ENCODE measurements around the gene CD59. TPM values are rescaled to one million over a fixed set of nuclear protein-coding genes. Genes with fewer than 3 reads are reported as not detected.
A peak's percentile ranks its signal among the peaks of the same experiment; 100 is the strongest.

The CD59 gene
- total RNA-seq, 1 donor from 2014 or later = 725 TPM

DNA sequence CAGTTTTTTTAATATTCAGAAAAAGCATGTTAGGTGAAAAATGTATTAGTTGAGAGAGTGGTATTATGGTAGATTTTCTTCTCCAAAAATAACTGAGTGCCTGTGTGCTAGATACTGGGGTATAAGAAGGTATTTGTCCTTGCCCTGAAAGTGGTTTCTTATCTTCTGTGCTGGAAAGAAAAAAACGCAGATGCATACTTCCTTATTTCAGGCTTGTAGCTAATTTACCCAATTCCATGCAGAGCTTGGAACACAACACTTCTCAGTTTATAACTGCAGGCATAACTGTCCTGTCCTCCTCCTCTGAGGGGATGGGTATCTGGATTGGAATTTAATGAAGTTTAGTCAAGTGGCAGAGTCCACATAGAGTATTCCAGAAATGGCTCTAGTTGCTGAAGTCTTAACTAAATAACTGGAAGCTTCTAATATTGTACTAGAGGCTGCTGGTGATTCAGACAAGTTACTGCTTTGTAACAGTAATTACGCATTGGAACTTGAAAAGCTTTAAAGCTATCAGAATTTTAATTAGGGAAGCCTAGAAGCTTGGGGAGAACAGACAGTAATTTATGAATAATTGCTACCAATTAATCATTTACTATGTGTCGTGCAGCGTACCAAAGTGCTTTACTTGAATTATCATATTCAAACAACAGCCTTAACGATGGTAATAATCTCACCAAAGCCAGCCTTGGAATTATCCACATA lies 22.9 kb downstream of the CD59 start:
- peak; percentile 85 for DNase-seq (ENCODE audit: low read depth)

DNA sequence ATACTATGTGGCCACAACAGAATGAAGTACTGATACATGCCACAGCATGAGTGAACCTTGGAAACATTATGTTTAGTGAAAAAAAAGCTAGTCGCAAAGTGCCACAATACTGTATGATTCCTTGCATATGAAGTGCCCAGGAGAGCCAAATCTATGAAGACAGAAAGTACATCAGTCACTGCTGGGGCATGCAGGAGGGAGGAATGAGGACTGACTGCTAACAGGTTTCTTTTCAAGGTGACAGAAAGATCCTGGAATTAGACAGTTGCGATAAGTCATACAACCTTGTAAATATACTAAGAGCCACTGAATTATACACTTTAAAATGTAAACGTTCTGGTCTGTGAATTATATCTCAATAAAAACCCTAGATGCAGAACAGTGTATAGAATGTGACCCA lies 23.8 kb downstream of the CD59 start:
- no peak for DNase-seq (ENCODE audit: low read depth)

DNA sequence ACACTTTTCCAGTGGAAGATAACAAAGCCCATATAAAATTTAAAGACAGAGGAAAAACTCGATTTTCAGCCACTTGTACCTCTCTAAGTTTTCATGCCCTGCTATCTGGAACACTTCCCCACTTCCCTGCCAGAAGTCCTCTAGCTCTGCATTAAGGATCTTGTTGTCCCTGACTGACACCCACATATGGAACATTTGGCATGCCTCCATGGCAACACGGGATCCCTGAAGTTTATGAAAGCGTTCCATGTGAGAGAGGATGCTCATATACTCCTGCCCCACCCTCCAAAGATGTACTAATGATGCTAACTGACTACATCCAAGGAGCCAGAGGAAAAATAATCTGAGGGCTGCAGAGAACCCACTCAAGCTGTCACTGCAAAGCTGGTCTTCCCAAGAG lies 26.8 kb downstream of the CD59 start:
- DNase-seq (ENCODE audit: low read depth) = no peak

DNA sequence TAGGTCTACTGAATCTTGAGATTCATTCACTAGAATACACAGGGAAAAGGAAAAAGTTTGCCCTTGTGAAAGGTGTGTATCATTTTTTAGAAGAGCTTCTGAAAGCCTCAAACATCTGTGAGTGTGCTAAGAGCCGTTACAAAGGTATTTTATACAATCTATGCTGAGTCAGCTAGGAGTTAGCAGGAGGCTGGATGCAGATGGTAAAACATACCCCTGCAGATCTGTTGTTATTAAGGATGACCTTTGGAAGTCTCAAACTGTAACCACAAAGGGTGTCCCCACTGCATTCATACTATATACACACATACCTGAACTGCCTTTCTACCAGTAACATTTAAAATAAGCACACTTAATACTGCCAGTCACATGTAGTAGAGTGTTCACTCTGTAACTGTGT lies 27.2 kb downstream of the CD59 start:
- DNase-seq (ENCODE audit: low read depth) = no peak

DNA sequence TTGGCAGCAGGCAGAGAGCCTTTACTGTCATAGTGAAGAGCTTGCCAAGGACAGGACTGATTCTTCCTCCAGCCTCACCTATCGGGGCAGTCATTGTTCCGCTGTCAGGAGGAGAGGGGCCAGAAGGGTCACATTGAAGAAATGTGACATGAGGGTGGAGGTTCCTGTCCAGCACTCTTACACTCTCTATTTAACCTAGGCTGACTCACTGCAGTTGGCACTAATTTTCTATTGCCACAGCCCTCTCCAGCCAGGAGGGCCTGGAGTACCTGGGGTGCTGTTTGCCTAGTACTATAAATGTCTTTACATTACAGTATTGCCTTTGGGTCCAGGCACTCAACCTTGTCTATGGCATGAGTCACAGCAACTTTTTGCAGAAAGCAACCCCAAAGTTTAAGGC lies 28.4 kb downstream of the CD59 start:
- DNase-seq (ENCODE audit: low read depth) = peak; percentile 68

DNA sequence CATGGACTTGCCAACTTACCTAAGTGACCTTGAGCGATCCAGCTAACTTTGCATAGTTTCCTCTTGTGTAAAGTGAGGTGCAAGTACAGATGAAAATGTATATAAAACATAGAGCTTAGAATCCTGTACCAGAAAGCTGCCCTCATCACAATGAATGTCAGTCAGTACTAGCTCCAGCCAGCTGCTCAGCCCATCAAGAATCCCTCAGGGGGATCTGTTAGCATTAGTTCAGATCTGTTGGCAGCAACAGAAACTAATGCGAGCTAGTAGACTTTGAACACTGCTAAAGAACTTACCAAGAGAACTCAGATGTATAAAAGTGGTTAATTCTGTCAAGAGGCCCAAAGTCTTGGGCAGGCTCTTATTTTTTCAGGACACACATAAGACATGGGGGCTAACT lies 29.3 kb downstream of the CD59 start:
- no peak for DNase-seq (ENCODE audit: low read depth)

DNA sequence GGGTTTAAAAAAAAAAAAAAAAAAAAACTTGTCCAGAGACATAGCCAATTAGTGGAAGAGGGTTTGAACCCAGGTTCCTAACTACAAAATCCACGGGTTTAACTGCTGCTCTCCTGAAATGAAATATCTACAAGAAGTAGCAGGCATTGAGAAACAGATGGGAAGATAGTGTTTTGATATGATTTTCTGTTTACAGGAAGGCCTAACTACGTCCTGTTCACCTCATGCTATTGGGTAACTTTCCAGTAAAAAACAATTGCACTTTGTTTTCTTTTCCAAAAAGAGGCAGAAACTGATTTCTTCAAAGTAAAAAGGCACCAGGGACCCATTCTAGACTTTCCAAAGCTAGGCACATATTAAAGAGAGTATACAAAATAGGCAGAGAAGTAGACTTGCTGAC lies 29.7 kb downstream of the CD59 start:
- no peak for DNase-seq (ENCODE audit: low read depth)

DNA sequence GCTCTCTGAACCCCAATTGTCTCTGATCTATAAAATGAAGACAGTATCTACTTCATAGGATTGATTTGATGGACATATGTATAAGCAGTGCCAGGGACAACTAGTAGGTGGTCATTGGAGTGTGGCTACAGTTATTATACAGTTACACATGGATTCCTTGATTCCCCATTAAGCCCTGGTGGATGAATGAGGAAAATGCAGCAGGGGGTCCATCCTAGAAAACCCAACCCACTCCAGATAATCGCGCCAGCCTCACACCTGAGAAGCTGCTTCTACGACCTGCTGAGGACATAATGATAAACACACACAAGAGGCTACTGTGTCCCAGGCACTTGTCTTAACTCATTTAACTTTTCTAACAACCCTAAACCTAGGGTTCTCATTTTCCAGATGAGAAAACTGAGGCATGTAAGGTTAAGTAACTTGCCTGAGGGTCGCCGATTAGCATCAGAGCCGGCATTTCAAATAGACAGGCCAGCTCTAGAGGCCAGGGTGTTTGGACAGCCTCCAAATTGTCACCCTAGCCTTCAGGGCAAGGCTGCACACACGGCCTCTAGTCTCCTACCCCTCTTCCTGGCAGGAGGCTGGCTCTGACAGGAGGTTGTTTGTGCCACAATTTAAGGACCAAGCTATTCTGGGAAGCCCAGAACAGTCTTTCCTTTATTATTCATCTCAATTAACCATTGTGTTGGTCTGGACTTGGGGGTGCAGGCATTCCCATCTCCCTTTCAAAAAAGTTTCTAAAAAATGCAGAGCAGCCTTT lies 31.8 kb downstream of the CD59 start:
- DNase-seq (ENCODE audit: low read depth) = no peak

DNA sequence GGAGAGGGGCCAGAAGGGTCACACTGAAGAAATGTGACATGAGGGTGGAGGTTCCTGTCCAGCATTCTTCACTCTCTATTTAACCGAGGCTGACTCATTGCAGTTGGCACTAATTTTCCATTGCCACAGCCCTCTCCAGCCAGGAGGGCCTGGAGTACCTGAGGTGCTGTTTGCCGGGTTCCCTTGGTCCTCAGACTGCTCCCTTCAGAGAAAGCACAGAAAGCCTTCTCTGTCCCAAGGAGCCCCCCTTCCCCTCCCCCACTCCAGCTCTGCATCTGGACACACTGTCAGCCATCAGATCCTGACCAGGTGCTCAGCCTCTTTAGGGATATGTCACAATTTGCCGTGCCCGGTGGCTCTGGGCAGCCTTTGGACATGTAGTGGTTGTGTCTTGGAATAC lies 32.4 kb downstream of the CD59 start:
- DNase-seq (ENCODE audit: low read depth) = peak; percentile 83

DNA sequence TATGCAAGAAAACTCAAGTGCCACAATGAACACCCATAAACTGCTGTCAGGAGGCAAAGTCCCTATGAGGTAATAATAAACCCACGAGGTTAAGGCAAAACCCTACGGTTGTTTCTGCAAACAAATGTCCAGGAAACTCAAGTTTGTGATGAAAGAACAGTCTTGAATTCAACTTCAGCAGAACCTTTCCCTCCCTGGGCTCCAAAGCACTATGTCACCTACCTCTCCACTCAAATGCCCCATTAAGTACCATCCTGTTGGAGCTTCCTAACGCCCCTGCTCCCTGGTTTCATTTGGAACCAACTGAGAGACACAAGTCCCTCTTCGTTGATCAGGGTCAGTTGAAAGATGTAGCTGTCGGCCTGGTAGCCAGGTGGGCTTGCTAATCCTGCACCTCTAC lies 33.0 kb downstream of the CD59 start:
- DNase-seq (ENCODE audit: low read depth) = peak; percentile 81

DNA sequence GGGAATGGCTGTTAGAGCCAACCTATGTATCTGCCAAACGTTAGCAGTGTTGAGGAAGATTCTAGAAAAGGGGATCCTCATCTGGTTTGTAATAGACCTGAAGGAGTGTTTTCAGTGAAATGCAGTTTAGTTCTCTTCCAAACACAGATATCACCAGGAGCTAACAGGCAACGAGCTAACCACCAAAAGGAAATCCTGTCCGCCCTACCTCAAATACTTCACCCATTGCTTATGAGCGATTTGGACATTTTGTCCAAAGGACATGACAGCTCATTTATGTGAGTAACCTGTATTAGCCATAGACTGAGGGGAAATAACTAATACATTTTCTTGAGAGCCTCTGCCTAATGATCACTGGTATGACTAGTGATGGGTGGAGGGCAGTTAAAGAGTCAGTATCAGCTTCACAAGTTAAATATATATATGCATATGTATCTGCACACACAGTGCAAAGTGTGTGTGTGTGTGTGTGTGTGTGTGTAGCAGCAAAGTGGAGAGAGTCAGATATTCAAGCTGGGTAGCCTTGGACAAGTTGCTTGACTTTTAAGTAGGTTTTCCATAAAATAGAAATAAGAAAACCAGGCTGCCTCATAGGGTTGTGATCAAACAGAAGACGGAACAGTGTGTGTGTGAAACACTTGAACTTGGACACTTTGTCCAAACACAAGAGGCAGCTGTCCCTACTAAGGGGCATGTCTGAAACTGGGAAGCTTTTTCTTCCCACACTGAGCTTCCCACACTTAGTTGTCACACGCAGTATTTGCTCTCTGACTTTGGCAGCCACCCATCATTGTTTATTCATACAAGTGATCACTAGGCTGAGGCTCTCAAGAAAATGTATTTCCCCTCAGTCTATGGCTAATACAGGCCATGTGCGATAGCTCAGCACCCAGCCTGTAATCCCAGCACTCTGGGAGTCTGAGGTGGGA lies 34.7 kb downstream of the CD59 start:
- DNase-seq (ENCODE audit: low read depth) = peak; percentile 85

DNA sequence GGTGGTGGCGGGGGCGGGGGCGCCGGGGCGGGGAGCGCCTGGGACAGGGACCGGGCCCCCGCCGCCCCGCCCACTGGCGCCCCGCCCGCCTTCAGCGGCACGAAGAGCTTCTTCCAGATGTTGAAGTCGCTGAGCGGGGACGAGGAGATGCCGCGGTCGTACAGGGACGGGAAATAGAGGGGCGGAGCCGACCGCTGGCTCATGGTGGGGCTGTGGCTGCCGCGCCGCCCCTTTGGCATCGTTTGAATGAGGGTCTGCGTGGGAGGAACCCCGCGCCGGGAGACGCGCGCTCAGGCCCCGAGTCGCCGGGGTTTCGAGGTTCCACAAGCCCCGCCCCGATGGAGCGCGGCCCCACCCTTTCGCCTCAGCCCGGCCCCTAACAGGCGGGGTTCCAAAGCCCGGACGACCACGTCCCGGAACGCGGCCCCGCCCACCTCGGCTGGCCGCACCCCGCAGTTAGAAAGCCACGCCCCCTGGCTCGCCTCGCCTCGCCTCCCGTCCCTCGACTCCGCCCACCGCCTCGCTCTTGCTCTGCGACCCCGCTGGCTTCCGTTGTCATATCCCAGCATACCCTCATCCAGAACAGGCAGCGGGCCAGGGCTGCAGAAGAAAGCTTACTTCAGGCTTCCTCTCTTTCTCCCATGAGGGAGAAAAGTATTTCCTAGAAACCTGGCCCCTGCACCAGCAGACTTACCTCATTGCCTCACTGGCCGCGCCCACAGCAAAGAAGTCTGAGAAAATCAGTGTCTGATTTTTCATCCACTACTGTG lies 35.5 kb downstream of the CD59 start, which contains the start of gene C11orf91:
C11orf91 (minus strand) TSS at position 325 of the 770 bp plus-strand sequence; CDS start at position 239, 86 bp downstream.
- peak; percentile 81 for DNase-seq (ENCODE audit: low read depth)

DNA sequence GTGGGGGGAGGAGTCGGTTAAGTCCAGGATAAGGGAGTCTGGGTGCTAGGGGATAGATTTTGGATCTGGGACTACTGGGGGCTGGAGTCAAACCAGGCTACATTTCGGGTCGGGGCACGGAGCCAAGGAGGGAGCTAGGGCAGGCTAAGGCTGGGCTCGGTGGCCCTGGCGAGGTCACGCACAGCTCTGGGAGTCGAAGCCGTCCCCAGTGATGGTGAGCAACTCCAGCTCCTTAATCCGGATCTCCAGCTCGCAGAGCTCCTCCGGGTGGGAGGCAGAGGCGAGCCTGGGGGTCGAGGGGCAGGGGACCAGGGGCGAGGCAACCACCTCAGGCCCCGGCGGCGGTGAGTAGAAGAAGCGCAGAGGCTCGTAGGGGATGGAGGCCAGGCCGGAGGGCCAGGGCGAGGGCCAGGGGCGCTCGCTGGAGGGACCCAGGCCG lies 36.1 kb downstream of the CD59 start:
- DNase-seq (ENCODE audit: low read depth) = no peak

DNA sequence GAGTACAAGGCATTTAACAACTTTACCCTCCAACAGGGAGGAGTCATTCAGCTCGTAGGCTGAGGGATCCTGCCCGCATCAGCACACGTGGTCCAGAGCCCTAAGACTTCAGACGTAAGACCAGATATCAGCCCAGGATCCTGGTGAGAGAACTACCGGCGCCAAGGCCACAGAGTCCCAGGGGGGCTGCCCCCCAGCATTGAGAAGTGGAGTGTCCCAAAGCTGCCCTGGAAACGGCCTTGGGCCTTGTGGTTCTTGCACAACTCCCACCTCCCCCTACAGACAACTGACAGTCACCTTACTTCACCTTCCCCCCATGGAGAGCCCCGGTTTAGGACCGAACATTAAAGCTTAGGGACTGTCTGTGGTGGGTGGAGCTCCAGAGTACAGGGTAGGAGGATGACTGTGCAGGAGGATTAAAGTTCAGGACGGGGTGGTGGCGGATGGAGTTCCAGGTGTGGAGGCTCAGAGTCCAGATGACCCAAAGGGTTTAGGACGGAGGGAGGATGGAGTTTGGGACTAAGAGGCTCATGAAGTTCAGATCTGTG lies 36.6 kb downstream of the CD59 start:
- DNase-seq (ENCODE audit: low read depth) = no peak

DNA sequence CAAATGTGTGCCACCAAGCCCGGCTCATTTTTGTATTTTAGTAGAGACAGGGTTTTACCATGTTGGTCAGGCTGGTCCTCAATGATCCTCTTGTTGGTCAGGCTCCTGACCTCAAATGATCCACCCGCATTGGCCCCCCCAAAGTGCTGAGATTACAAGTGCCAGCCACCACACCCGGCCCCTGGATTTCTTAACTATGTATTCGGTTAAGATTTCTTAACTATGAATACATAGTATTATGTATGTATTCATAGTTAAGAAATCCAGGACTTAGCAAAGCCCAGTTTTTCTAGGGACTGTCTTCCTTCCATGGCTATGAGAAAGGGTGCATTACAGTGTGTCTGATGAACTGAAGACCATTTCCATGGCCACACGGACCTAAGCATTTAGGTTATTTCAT lies 37.3 kb downstream of the CD59 start:
- DNase-seq (ENCODE audit: low read depth) = no peak

DNA sequence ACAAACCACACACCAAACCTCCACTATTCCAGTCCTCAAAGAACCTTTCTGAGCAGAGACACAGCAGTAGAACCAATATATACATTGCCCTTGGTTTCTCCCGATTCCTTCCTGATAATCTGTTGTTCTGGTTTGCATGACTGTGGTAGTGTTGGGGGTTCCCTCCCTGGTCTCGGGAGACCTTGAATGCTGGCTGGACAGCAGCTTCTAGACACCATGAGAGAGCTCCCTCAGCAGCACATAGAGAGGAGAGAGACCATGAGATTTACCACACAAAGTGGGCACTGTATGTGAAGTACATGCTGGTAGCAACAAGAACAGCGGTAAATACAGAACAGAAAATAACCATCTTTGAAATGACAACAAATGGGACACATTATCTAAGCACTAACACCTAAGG lies 38.2 kb downstream of the CD59 start:
- DNase-seq (ENCODE audit: low read depth) = no peak

DNA sequence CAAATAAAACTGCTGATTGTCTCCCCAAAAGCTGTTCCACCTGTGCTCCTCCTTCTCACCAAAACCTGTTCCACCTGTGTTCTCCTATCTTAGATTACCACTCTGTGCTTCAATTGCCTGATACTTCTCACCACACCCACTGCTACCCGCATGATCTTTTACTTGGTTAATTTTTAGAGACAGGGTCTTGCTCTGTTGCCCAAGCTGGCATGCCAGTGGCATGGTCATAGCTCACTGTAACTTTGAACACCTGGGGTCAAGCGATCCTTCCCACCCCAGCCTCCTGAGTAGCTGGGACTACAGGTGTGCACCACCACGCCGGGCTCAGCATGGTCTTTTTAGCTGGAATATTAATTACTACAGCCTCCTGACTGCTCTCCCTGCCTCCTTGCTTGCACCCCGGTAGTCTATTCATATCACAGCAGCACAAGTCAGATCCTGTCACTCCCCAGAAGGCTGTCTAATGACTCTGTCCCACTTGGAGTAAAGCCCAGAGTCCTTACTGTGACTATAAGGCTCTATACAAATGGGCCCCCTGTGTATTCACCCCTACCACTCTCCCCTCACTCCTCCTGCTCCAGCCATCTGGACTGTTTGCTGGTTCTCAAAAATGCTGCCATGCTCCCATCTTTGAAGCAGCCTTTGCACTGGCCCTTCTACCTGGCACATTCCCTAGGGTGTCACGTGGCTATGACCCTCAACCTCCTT lies 39.1 kb downstream of the CD59 start:
- peak; percentile 51 for DNase-seq (ENCODE audit: low read depth)

DNA sequence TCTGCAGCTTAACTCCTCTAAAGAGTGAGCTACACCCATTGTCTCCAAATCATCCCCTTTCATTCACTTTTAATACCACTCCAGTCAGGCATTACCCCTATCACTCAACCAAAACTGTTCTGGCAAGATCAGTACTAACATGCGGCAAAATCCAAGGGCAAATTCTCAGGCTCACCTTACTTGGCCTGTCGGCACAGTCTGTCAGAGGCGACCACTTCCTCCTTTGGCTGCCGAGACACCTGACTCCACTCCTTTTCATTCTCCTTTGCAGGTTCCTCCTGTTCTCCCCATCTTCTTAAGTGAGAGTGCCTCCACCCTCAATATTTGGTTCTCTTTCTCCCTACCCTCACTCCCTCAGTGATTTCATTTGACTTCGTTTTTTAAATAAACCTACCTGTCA lies 39.8 kb downstream of the CD59 start:
- no peak for DNase-seq (ENCODE audit: low read depth)

DNA sequence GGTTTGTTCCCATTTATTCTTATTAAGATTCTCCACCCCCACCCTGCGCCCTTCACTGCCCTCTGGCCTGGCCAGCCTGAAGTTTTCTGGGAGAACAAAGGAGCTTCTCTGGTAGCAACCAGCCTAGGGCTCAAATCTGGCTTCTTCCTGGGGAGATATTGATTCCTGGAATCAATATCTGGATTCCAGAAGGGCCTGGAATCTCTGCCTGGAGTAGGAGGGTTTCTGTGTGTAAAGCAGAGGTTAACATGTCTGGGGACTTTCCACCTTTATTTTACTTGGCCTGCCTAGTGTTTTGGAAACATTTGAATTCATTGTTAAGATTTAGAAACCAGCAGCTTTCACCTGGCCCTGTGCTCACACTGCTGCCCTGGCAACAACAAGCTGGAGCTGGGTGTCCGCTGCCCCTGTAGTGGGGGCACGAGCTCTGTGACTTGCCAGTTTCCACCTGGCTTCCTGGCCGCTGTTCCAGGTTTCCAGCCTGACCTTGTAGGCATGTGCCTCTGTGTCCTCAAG lies 41.1 kb downstream of the CD59 start:
- DNase-seq (ENCODE audit: low read depth) = peak; percentile 79

DNA sequence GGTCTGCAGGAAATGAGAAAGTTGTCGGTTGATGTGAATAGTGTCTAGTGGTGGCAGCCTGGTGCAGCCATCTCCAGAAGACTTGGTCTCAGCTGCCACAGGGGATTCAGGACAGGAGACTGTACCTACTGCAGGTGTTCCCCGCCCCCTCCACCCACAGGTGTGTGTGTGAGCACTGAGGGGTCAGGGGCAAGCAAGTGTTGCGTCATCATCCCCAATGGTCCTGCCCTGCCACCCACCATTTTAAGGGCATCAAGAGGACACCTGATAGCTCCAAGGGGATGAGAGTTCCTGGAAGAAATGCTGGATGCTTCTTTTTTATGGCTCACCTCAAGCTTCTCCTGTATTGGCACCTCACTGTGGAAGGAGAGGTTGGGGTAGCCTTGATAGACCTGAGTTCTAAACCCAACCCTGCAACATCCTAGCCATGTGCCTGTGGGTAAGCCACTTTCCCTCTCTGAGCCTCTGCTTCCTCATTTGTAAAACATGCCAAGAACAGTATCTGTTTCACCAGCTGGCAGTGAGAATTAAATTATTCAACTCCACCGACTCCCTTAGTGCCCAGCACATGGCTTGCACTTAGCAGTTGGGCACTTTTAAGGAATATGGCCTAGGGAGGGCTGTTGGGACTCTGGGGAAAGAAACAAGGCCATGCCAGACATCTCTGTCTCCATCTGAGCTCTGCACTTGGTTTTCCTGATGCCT lies 41.7 kb downstream of the CD59 start:
- no peak for DNase-seq (ENCODE audit: low read depth)
